Adipocyte (in vitro differentiated cells): ENCODE data around the gene RAB17.

Source experiments
- DNase-seq: peaks from one replicate; pipeline ENCODE4 v3.0.0-alpha.2; 2015; ENCODE audit warnings: low read depth
- H3K27me3 ChIP-seq: replicated peaks from 2 replicates; pipeline ENCODE4 v1.7.0; 2013; ENCODE audit warnings: mild to moderate bottlenecking, low read length, moderate library complexity; ENCODE audit not compliant: control insufficient read depth, insufficient read depth
- H3K36me3 ChIP-seq: 2 replicates; pipeline ENCODE4 v1.7.0; 2013; ENCODE audit warnings: low read length, mild to moderate bottlenecking, moderate library complexity; ENCODE audit not compliant: control insufficient read depth, insufficient read depth, severe bottlenecking
- H3K4me1 ChIP-seq: 2 replicates; pipeline ENCODE4 v1.7.0; 2013; ENCODE audit warnings: mild to moderate bottlenecking, low read length, moderate library complexity; ENCODE audit not compliant: control insufficient read depth, insufficient read depth
- H3K4me3 ChIP-seq: 2 replicates; pipeline ENCODE4 v1.7.0; 2013; ENCODE audit warnings: mild to moderate bottlenecking, low read length, moderate library complexity
- H3K9ac ChIP-seq: 2 replicates; pipeline ENCODE4 v1.7.0; 2013; ENCODE audit warnings: mild to moderate bottlenecking, low read length, moderate library complexity
- H3K9me3 ChIP-seq: 2 replicates; pipeline ENCODE4 v1.7.0; 2013; ENCODE audit warnings: mild to moderate bottlenecking, low read length, moderate library complexity; ENCODE audit not compliant: control insufficient read depth

Gene RAB17

DNA sequence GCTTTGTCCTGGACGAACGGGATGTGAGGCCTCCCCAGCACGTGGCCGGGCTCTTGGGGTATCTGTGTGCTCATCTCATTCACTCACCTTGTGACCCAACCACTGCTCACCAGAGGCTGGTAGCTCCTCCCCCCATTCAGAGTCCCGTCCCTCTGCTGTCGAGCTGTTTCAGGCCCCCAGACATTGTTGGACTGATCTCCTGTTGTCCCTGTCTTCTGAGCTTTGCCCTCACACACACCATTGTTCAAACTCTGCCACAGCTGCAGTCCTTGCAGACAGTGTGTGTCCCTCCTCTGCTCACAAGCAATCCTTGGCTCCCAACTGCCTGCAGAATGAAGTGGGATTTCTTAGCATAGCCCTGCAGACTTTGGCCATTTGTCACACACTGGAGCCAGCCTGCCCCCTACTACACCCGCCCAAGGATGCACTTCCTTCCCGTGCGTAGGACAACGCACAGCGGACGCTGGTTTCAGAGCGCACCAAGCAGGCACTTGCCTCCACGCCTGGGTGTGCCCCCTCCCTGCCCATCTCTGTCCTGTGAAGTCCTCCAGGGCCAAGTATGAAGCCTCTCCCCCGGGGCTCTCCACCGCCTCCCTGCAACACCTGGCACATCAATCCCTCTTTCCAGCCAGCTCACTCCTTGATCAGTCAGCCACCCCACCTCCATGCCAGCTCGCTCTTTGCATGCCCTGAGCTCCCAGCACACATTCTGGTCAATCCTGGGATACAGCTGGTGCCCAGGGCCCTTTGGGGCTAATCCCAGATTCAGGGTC lies 40.7 kb downstream of the RAB17 start:
- DNase-seq: no peak
- H3K36me3 ChIP-seq: no peaks in the 10 kb centered on the region
- no peaks in the 10 kb centered on the region for H3K9me3 ChIP-seq
- H3K9ac ChIP-seq: no peak overlapping the region
- H3K4me3 ChIP-seq: no peak overlapping the region
- H3K27me3 ChIP-seq: peaks cover 7% of the 10 kb centered on the region
- H3K4me1 ChIP-seq: no peaks in the 10 kb centered on the region

DNA sequence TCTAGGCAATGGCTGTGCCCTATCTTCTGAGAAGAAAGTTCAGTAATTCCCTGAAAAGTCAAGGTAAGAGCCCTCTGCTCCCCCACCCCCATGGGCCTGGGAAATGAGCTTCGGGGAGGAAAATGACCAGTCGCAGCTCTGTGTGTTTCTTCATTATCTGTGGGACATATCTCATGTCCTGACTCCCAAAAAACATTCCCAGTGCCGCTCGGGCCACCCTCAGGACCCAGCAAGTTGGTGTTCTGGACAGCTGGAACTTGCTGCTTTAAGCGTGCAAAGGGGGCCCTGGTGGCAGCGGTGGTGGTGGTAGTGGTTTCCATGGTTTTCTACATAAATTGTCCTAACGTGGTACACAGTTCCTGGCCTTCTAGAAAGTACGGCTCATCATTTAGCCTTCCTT lies 41.3 kb downstream of the RAB17 start:
- Histone ChIP-seq H3K9ac (no peak overlapping the region), H3K36me3 (no peaks in the 10 kb centered on the region), H3K4me3 (no peak overlapping the region), H3K9me3 (no peaks in the 10 kb centered on the region), H3K4me1 (no peaks in the 10 kb centered on the region), H3K27me3 (peaks cover 7% of the 10 kb centered on the region)
- DNase-seq: no peak

DNA sequence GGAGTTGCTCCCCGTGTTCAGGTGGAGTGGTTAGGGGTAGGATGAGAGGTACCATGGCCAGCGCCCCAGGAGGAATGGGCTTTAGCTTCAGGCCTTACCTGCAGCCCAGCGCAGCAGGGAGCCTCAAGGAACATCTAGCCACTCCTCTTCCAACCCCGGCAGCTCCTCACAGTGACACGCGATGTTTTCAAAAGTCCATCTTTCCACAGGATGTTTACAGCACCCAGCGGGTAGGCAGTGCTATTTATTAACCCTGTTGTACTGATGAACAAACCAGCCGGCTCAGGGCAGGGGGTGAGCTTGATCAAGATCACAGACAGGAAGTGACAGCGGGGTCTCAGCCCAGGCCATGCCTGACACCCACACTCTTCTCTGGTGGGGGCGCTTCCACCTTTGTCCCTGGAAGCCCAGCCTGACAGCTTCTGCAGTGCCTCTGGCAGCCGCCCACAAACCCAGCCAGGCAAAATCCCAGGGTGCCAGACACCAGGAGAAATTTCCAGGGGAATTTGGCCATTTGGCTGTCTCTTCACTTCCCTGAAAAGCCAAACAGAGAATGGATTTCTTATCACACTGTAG lies 42.6 kb downstream of the RAB17 start:
- no peak for DNase-seq
- Histone ChIP-seq H3K27me3 (peaks cover 7% of the 10 kb centered on the region), H3K4me1 (no peaks in the 10 kb centered on the region), H3K36me3 (no peaks in the 10 kb centered on the region), H3K9me3 (no peaks in the 10 kb centered on the region), H3K9ac (no peak overlapping the region), H3K4me3 (no peak overlapping the region)

DNA sequence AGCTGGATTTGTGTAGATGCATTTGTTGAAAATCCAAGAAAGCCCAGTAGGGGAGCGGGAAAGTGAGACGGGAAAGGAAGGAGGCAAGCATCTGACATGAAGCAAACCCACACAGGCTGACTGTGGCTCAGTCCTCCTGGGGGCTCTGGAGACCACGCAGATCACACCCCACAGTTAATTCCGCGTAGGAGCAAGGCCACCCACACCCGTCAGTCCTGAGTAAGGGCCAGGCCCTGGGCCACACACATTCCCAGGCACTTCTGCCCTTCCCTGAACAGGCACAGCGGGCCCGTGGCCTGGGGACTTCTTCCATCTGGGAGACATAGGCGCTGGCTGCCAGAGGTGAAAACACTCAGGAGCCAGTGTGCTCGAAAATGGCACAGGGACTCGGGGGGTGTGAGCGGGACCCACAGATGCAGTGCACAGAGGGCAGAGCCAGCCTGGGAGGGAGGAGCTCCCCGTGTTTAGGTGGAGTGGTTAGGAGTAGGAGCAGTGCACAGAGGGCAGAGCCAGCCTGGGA lies 43.6 kb downstream of the RAB17 start:
- Histone ChIP-seq H3K4me1 (no peaks in the 10 kb centered on the region), H3K9me3 (no peaks in the 10 kb centered on the region), H3K27me3 (peaks cover 7% of the 10 kb centered on the region), H3K4me3 (no peak overlapping the region), H3K36me3 (no peaks in the 10 kb centered on the region), H3K9ac (no peak overlapping the region)
- DNase-seq: no peak

DNA sequence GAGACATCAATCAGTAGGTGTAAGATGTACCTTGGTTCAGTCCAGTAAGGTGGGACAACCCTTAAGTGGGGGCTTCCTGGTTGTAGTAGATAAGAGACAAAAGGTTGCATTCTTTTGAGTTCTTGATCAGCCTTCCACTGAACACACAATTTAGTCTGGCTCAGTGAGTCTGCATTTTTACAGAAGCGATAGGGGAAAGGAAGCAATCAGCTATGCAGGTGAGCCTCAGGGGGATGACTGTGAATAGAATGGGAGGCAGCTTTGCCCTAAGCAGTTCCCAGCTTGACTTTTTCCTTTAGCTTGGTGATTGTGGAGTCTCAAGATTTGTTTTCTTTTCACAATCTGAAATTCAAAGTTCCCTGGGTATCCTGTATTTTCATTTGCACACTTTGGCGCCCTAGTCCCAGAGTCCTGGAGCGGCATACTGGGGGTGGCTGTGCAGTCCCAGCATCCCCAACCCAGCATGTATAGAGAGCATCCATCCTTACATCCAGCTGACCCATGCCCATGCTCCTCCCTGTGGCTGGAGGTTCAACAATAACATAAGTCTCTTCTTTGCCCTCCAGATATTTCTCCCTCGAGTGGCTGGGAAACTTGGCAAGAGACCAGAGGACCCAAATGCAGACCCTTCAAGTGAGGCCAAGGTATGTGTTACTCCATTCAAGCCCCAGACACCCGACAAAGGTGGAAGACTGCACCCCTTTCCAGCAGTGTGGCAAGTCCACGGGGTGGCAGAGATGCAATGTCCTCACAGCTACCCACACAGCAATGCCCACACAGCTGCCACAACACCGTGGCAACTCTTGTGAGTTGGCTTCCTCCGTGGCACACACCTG lies 44.3 kb downstream of the RAB17 start:
- Histone ChIP-seq H3K4me3 (no peak overlapping the region), H3K36me3 (no peaks in the 10 kb centered on the region), H3K9ac (no peak overlapping the region), H3K27me3 (peaks cover 7% of the 10 kb centered on the region), H3K4me1 (no peaks in the 10 kb centered on the region), H3K9me3 (no peaks in the 10 kb centered on the region)
- DNase-seq: no peak

DNA sequence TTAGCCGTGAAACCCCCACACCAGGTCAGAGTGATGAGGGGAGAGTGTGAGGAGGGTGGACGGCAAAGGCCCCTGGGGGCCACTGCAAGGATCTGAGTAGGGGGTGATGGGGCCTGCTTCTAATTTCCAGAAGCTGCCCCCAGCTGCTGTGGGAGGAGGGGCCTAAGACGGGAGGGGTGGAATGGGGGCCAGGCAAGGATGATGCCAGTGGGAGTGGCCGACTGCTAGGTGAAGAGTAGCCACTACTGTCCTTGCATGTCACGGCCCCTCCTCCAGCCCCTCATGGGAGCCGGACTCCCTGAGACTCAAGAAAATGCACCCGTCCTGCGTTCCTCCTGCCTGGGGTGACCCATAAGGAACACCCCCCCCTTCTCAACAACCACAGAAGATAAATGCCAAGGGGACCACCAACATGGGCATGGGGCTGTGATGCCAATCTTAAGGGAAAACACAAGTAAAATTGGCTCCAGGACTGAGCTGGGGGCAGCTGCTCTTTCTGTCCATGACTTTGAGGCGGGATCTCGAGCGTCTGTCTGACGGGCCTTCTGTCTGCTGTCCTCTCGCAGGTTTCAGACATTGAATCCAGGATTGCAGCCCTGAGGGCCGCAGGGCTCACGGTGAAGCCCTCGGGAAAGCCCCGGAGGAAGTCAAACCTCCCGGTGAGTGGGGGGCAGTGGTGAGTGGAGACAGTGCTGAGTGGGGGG lies 48.4 kb downstream of the RAB17 start:
- Histone ChIP-seq H3K36me3 (no peaks in the 10 kb centered on the region), H3K27me3 (no peaks in the 10 kb centered on the region), H3K4me1 (peaks cover 4% of the 10 kb centered on the region), H3K9ac (no peak overlapping the region), H3K9me3 (no peaks in the 10 kb centered on the region), H3K4me3 (no peak overlapping the region)
- DNase-seq: no peak

DNA sequence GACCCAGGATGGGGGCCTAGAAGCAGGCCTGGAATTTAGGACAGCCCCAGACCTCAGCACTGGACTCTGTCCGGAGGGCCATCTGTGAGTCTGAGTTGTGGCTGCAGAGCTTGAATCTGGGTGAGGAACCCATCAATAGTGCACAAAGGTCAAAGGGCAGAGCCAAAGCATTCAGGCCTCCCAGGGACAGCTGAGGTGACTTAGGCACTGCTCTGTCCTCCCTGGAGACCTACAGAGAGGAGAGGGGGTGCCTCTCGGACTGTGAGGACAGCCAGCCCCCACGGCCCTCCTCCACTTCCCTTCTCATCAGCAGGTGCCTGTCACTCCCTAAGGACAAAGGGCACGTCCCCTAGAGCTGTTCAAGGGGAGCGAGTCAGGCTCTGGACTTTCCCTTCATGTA lies 49.3 kb downstream of the RAB17 start:
- H3K36me3 ChIP-seq: no peaks in the 10 kb centered on the region
- DNase-seq: no peak
- peaks cover 4% of the 10 kb centered on the region for H3K4me1 ChIP-seq
- no peak overlapping the region for H3K9ac ChIP-seq
- H3K4me3 ChIP-seq: no peak overlapping the region
- no peaks in the 10 kb centered on the region for H3K27me3 ChIP-seq
- no peaks in the 10 kb centered on the region for H3K9me3 ChIP-seq

DNA sequence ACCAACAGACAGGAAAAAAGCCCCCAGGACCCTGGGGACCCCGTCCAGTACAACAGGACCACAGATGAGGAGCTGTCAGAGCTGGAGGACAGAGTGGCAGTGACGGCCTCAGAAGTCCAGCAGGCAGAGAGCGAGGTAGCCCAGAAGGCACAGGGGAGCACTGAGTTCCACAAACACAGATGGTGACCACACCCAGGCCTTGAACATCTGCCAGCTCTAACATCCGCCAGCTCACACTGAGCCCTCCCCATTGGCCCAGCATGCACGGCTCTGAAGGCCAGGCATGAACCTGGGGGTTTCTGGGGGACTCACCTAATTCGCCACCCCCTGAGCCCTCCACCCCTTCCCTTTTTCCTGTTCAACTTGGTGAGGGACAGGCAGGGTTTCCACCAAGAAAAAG lies 49.7 kb downstream of the RAB17 start:
- peak; percentile 58 for DNase-seq

DNA sequence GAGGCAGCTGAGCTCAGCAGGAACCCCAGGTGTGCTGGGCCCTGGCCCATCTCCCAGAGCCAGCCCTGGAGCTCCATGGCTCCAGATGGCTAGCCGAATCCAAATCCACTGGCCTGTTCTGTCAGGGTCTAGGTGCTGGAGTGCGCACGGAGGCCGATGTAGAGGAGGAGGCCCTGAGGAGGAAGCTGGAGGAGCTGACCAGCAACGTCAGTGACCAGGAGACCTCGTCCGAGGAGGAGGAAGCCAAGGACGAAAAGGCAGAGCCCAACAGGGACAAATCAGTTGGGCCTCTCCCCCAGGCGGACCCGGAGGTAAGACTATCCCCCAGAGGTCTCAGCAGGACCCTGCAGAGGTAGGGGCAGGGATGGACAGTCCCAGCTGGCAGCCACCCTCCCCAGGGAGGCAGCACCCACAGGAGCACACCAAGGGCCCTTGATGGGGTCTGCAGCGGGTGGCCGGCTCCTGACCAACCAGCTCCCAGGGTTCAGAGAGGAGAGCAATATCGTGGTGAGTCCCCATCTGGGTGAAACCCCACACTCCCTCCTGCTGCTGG lies 50.2 kb downstream of the RAB17 start:
- H3K9me3 ChIP-seq: no peaks in the 10 kb centered on the region
- H3K4me3 ChIP-seq: no peak overlapping the region
- DNase-seq: no peak
- no peaks in the 10 kb centered on the region for H3K27me3 ChIP-seq
- no peaks in the 10 kb centered on the region for H3K36me3 ChIP-seq
- no peak overlapping the region for H3K9ac ChIP-seq
- H3K4me1 ChIP-seq: peaks cover 4% of the 10 kb centered on the region

More for the DNA sequence above, 49.7 kb downstream of the RAB17 start:
- Histone ChIP-seq H3K36me3 (no peaks in the 10 kb centered on the region), H3K4me1 (peaks cover 4% of the 10 kb centered on the region), H3K9me3 (no peaks in the 10 kb centered on the region), H3K27me3 (no peaks in the 10 kb centered on the region), H3K9ac (no peak overlapping the region), H3K4me3 (no peak overlapping the region)

DNA sequence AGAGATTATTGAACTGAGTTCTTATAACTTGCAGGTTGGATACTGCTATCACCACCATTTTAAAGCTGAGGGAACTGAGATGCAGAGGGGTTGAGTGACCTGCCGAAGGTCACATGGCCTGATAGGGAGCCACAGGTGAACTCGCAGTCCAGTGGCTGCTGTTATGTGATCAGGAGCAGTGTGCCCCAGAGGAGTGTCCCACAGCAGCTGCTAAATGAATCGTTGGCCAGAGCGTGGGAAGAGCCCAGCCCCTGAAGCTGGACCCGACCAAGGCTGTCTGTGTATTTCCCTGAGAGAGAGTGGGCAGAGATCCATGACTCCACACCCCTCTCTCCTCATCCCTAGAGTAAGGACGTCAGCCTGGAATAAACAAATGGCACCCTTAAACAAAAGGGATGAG lies 50.9 kb downstream of the RAB17 start:
- DNase-seq: no peak
- H3K4me3 ChIP-seq: no peak overlapping the region
- no peaks in the 10 kb centered on the region for H3K9me3 ChIP-seq
- H3K36me3 ChIP-seq: no peaks in the 10 kb centered on the region
- no peak overlapping the region for H3K9ac ChIP-seq
- H3K4me1 ChIP-seq: peaks cover 4% of the 10 kb centered on the region
- no peaks in the 10 kb centered on the region for H3K27me3 ChIP-seq
